ENCODE data around the gene ZCCHC7.
"Not testable (repeated sequence)": the region's sequence is repeated elsewhere in the genome, so short reads cannot be mapped to it uniquely, and the experiment has no call there.

Gene ZCCHC7

GRCh38 chr9:37300620-37301019 lies 180.2 kb downstream of the ZCCHC7 start:
- DNase-seq = no peak

- no peak for DNase-seq
Measured at GRCh38 chr9:37301042-37301853, 180.9 kb downstream of the ZCCHC7 start.

- DNase-seq = no peak
Measured at GRCh38 chr9:37301854-37302172, 181.4 kb downstream of the ZCCHC7 start.

GRCh38 chr9:37302277-37302676 lies 181.9 kb downstream of the ZCCHC7 start:
- DNase-seq = no peak

DNA sequence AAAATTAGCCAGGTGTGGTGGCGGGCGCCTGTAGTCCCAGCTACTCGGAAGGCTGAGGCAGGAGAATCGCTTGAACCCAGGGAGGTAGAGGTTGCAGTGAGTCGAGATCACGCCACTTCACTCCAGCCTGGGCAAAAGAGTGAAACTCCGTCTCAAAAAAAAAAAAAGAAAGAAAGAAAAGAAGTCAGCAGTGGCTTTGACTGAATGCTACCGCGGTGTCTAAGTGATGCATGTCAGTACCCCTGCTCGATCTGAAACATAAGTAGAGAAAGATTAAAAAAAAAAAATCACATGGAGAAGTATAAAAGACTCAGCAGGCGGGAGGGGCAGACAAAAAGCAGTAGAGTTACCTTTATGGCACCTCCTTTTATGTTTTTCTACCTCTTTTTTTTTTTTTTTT lies 182.9 kb downstream of the ZCCHC7 start:
- DNase-seq = not testable (repeated sequence)

DNA sequence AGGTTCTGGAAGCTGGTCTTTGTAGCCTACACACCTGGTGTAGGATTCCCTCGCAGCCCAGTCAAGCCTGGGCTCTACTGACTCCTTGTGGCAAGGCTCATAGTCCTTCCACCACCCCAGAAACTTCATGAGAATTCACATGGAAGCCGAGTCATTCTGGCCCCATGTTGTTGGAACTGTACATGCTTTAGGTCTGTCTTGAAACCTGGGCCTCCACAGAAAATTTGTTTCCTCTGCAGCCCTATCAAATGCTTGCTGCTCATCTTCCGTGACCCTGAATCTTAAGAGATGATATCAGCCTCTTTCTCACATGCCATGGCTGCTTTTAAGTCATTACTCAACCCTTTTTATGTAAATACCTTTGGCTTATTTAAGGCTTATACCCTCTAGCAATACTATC lies 188.8 kb downstream of the ZCCHC7 start:
- DNase-seq = no peak

DNA sequence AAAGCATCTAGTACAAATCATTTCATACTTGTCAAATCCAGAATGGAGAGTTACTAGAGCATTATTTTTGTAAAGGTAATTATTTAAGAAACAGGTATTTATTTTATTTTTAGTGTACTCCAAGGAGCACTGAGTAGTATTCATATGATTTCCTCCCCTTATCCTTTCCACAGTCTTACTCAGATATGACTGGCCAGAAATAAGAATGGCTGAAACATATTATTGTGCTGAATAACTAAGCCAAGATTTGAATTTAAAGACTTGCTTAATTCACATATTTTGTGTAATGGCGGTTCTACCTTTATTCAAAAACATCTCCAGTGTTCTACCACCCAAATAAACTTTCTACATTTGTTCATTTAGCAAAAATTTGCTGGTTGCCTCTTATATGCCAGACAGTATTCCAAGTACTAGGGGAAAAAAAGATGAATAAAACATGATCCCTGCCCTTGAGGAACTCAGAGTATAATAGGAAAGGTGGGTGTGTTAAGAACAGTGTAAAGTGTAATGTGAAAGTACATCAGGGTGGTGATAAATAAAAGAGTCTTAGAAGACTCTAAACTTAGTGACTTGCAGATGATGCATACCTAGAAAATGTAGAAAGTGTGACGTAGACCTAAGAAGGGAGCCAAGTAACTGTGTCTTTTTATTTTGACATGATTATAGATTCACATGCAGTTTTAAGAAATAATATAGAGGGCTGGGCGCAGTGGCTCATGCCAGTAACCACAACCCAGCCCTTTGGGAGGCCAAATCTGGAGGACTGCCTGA lies 191.7 kb downstream of the ZCCHC7 start:
- no peak for DNase-seq

- DNase-seq = no peak
Measured at GRCh38 chr9:37324261-37324683, 203.9 kb downstream of the ZCCHC7 start.

DNA sequence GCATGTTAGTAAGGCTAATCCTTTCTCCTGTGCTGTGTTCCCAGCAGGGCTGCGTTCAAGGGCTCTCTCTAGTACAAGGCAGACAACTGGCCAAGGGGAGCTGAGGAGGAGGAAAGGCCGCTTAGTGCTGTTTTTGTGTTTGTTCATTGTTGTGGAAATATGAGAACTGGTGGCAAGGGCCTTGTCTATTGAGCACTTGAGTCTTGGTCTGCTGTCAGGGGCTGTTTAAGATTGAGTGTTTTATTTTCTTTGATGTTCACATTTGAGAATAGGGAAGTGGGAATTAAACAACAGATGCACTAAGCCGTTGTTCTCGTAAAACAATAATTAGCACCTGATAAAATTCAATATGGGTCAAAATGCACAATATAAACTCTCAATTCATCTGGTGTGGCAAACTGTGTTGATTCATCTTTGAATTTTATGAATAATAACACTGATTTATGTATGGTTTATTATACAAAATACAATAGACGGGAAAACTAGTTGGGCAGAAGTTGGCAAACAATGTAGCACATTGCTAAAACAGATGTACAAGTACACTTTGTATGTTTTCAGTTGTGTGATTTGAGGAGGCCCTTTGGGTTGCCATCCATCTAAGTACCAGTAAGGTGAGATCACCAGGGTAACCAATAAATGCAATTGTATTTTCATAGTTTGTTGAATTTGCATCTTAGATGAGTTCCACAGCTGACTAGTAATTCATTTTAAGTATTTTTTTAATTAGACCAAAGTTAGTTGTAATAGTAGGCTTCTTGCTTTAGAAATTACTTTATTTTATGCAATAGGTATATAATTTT lies 204.5 kb downstream of the ZCCHC7 start:
- no peak for DNase-seq

DNA sequence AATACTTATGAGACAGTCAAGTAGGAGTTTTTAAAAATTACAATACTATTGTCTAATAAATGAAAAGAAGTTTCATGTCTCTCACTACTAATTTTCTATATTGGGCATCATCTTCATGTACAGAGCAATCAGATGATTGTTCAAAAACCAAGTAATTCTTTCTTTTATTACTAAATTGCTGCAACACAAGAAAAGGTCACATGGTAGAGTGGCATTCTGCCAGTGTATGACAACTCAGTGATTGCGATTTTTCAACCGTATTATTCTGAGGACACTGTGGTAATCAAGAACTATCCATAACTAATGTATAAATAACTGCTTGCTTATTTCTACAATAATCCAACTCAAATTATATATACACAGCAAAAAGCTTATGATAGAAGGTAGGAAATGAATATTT lies 205.4 kb downstream of the ZCCHC7 start:
- DNase-seq = no peak

DNA sequence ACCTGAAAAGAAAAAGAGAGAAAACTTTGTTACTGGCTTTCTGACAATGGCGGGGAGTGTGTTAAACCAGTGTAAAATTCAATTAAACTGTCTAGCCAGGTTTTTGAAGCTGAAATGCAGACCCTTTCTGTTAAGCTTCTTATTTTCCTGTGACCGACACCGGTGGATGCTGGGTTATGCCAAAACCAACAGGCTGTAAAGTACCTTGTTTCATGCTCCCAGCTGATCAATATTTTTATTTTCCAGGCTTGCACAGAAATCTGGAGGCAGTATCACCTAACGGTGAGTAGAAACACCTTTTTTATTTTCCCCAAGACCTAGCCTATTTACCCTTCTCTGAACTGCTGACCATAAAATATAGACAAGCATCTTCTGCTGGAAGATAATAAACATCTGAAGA lies 207.2 kb downstream of the ZCCHC7 start:
- no peak for DNase-seq

- no peak for DNase-seq
Measured at GRCh38 chr9:37328556-37329227, 208.3 kb downstream of the ZCCHC7 start.

GRCh38 chr9:37329576-37329975 lies 209.2 kb downstream of the ZCCHC7 start:
- no peak for DNase-seq

DNA sequence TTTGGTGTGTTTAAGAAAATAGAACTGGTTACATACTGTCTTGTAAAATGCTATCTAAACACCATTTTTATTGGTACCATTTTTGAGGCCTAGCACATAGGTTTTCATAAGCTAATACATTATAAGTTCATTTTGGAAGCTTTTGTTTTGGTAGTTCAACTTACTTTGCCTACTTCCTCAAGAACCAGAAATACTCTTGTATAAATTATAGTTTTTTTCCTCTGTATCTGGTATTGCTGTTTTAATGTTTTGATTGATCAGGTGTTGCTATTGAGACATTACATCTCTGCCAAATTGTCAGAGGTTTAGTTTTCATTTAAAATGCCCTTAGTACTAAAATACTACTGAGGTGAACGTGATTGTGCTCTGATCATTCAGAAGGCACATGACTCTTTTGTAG lies 211.5 kb downstream of the ZCCHC7 start:
- no peak for DNase-seq

GRCh38 chr9:37332578-37332977 lies 212.2 kb downstream of the ZCCHC7 start:
- DNase-seq = no peak

DNA sequence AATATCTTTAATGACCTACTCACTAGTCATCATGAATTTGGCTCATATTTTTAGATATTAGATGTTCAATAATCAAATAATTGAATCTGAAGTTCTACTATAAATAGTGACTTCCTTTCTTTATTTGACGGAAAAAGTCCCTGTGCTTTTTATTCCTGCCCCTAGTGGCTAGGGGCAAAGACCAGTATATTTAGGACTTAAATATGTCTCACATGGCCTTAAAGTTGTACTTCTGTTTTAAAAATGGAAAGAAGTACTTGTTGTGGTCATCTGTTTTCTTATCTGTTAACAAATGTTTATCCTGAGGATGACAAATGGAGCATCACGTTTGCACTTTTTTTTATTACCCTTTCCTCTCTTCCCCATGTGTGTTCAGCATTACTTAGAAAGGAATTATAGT lies 212.9 kb downstream of the ZCCHC7 start:
- no peak for DNase-seq

DNA sequence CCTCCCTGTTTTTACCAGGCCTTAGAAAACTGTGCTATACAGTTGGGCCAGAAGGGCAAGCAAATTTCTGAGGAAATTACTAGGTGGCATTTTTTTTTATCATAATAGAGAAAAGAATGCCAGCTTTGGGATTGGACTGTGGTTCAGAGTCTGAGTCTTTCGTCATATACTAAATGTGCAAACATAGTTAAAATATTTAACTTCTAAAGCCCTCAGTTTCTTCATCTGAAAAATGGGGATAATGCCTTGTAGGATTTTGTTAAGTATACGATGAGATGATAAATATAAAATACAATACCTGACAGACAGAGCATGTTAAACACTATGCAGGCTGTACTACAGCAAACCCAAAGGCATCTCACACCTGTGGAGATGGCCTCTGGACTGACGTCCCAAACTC lies 214.9 kb downstream of the ZCCHC7 start:
- no peak for DNase-seq

GRCh38 chr9:37336150-37336549 lies 215.8 kb downstream of the ZCCHC7 start:
- DNase-seq = peak; percentile 9

DNA sequence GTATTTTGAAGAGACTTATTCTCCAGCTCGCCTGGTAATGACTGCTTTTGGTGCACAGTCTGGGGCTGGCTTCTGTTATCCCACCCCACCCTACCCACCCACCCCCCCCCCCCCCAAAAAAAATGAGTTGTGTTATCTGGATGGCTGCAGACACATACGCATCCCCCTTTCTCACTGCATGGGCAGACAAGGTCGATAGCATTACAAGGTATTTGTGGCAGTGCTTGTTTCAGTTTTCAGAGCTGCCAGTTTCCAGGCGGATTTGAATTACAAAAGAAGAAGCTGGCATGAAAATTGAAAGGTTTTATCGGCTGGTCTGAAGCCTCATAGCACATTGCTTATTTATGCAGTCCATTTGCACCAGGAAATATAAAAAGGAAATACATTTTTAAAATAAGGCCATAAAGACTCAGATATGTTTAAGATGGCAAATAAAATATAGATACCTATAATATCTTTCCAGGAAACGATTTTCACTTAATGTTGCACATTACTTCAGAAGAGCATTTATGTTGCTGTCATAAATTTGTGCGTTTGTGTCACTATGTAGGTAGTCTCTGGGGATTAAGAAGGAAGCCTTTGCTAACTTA lies 217.0 kb downstream of the ZCCHC7 start:
- DNase-seq = peak; percentile 76

DNA sequence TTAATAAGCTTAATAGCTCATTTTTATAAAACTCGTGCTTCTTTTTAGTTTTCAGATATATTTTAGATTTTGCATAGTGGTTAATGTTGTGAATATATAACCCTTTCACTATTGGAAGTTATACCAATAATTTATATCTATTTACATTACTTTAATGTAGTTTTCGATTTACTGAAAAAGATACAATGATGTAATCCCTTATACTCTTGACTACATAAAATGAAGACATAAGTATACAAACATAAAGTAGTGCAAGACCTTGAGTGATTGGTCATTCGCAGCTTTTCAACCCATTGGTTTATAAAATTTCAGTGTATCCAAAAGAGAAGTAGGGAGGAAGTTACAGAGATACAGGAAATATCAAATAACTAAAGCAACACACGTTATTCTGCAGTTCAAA lies 217.8 kb downstream of the ZCCHC7 start:
- no peak for DNase-seq

DNA sequence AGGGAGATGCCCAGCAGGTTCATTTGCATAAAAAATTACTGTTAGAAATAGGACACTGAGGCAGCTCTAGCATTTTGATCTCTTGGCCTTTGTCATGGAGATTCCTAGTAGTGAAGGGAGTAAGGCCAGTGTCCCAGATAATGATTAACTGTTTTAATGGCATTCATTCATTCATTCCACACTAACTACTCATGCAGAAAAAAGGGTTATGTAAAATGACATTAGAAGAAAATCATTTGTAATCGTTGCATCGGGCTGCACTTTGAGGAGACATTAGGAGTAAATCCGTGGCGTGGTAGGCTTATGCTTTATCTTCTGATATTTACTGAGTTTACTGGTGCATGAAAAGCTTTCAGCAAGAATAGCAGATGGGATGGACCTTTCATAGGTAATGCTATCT lies 219.5 kb downstream of the ZCCHC7 start:
- DNase-seq = peak; percentile 62

DNA sequence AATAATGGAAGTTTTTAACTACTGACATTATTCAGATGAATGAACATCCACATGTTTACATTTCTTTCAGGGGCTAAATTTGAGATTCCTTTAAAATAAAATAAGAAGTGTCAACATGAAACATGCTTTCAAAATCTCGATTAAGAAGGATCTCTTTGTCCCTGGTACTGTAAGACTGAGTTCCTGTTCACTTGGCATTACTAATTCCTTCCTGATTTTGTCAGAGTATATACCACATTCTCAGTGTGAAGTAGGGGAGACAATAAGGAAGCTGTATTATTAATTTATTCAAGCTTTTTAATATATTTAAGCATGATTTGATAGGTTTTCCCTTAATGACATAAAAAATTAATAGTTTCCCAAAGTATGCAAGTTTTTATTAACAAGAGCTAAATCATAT lies 220.6 kb downstream of the ZCCHC7 start:
- DNase-seq = no peak

- no peak for DNase-seq
Measured at GRCh38 chr9:37341704-37342103, 221.3 kb downstream of the ZCCHC7 start.
